GM21381 (cell line): ENCODE results near the gene NBAS.

ENCODE experiments used
- ATAC-seq: cut with Tn5 transposase; IDR thresholded peaks from one replicate; pipeline ENCODE4 v1.9.1; 2021; ENCODE audit warnings: mild to moderate bottlenecking, moderate library complexity; ENCODE audit not compliant: unreplicated experiment

The NBAS gene

DNA sequence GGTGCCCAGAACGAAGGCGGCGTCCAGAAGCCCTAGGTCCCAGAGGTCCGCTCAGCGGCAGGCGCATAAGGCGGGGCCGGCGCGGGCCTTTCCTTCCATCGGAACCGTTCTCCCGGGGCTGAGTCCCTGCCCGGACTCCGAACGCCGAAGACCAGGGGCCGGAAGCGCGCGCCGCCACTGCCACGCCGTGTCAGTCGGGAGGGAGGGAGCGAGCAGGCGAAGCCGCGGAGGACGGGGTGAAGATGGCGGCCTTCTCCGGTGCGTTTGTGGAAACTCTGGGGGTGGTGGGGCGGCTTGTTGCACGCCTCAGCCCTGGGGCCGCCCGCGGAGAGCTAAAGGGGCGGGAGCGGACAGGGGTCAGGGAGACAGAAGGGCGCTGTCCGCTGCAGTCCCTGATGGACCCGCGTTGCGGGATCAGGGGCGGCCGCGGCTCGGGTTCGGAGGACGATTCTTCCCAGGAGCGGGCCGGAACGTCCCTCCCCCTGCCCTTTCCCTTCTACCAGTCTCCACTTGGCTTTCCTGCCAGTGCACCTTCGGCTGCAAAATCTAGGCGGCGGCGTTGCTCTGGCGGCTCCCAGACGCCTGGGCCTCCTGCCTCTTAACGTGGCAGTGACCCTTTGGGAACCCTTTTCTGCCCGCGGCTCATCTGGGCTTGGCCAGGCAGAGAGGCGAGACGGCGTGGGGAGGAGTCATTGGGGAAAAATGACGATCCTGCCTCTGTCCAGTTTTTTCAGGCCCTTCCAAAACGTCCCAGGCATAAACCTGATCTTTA is 30.7 kb upstream of the NBAS start, which contains the start of gene DDX1:
Gene DDX1 (plus strand): TSS at position 177 of the 772 bp plus-strand sequence. CDS start 66 bp downstream, at position 243.
- peak; percentile 95 for ATAC-seq

- ATAC-seq = no peak
Observed at GRCh38 chr2:15591373-15591691, 30.2 kb upstream of the NBAS start.

DNA sequence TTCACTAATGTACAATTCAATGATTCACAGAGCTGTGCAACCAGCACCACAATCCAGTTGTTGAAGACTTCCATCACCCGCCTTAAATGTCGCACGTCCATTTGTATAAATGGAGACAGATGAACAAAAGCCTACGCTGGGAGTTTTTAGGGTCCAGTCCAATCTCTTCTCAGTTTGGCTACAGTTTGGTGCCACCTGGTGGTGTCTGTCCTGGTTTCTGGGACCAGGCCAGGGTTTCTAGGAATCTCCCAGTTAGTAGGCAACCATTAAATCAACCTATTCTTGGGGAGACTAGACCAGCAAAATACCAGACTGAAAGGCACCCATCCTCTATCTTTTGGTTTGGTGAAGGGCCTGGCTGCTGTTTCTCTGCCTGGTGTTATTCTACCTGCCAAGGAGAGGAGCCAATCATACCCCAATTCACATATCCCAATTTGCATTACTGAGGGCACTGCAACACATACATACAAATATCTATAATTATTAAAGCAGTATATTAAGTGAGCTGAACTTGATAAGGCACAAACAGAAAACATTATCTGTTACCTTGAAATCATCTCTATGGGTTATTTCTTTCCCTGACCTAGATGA is 27.3 kb upstream of the NBAS start:
- ATAC-seq = no peak

DNA sequence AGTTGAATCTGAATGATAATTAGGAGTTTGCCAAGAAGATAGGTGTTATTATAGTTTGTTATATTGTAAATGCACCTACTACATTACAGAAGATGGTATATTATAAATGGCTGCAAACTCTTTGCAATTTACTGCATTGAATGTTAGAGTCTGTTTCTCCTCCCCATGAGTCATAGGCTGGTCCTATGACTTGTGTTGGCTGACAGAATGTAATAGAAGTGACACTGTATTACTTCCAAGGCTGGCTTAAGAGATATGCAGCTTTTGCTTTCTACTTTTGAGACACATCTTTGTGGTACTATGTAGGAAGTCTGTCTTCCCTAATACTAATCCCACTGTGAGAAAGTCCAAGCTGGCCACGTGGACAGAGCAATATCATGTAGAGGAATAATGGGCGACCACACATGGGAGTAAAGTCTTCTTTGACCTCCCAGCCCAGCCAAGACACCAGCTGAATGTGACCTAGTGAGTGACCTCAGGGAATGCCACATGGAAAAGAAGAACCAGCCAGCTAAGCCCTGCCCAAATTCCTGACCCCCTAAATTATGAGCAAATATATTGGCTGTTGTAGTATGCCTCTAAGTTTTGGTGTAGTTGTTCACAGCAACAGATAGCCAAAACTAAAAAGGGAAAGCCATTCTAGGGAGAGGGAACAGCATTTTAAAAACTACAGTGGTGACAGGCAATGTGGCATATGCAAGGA is 23.8 kb upstream of the NBAS start:
- ATAC-seq = no peak

- ATAC-seq = no peak
Observed at GRCh38 chr2:15584316-15584715, 23.2 kb upstream of the NBAS start.

- no peak for ATAC-seq
Observed at GRCh38 chr2:15583826-15584225, 22.7 kb upstream of the NBAS start.

GRCh38 chr2:15582710-15583357 is 21.7 kb upstream of the NBAS start:
- ATAC-seq = no peak

- no peak for ATAC-seq
Observed at GRCh38 chr2:15580451-15580850, 19.3 kb upstream of the NBAS start.

GRCh38 chr2:15579641-15580040 is 18.5 kb upstream of the NBAS start:
- ATAC-seq = no peak

DNA sequence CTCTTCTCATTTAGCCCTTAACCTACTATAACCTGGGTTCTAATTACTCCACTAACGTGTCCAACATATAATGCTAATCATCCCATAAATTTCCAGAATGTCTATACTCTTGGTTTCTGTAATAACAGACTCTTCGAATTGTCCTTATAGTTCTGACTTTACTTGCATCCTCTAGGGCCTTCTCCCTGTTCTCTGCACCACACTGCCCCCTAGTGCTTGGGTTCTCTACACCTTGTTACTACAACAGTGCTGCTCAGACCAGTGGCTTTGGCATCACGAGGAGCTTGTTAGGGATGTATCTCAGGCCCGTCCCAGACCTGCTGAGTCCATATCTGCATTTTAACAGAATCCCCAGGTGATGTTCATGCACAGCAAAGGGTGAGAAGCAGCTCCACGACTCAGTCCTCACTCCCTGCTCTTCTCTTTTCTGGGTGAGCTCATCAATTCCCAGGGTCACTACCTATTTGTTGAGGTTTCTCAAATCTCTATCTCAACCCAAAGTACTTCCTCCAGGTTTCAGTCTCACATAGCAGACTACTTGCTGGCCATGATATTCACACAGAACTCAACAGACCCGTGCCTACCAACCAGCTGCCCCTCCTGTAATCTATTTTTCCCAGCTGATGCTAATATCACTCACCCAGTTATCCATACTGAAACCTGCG is 16.1 kb upstream of the NBAS start:
- peak; percentile 96 for ATAC-seq

GRCh38 chr2:15571729-15572128 is 10.6 kb upstream of the NBAS start:
- no peak for ATAC-seq

DNA sequence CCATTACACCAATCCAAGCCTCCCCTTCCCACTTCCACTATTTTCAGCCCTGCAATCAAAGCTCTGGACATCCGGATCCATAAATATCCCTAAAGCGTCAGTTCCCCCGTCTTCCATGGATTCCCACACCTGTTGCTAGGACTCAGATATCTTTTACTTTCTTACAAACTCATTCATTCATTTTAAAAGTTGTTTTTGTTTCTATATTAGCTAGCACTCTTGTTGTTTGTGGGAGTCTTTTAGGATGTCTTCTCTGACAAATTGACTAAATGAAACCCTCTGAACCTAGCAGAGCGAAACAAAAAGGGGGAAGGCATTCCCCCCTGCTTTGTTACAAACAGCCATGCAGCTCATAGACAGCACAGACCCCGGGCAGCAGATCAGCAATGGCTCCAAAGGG is 9.0 kb upstream of the NBAS start:
- no peak for ATAC-seq

GRCh38 chr2:15568874-15569273 is 7.7 kb upstream of the NBAS start:
- ATAC-seq = no peak

- no peak for ATAC-seq
Observed at GRCh38 chr2:15566912-15567311, 5.8 kb upstream of the NBAS start.

GRCh38 chr2:15565994-15566671 is 5.0 kb upstream of the NBAS start:
- ATAC-seq = no peak

DNA sequence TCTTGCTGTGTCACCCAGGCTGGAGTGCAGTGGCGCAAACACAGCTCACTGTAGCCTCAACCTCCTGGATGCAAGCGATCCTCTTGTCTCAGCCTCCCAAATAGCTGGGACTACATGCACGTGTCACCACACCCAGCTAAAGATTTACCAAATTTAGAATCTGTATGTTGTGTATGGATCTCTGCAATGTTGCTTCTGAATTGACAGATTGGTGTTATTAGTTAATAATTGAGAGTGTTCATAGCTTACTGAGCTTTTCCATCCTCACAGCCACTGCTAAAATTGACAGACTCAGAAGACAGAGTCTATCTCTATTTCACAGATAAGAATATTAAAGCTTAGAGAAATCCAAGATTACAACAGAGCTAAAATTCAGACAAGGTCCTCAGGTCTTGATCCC is 4.3 kb upstream of the NBAS start:
- ATAC-seq = no peak

GRCh38 chr2:15563227-15564100 is 2.3 kb upstream of the NBAS start:
- no peak for ATAC-seq

DNA sequence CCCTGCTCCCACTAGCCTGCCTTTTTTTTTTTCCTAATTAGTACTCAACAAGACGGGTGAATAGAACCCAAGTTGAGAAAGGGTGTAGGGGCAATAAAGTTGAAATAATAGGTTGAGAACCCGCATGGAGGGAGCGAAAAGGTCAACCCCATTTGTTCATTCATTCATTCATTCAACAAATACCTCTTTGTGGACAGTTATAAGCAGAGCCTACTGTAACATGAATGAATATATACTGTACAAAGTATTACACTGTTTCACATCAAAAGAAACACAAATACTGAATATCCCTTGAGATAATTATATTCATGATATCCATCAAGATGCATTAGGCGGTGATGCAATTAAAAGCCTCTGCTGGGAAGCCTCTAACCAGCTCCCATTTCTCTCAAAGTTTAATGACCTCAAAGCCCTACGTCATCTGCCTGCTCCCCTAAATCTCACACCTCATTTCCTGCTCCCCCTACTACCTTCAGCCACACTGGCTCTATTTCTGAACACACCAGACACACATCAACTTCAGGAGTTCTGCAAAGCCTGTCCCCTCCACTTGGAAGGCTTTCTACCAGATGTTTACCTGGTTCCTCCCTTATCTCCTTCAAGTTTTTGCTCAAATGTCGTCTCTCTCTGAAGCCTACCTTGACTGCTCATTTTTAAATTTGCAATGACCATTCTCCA is 1.4 kb upstream of the NBAS start:
- ATAC-seq = no peak
